Calu3 (cell line): ENCODE data around the gene STAG1. TPM values are rescaled to one million over a fixed set of nuclear protein-coding genes. Genes with fewer than 3 reads are reported as not detected.
"Not testable (repeated sequence)": the region's sequence is repeated elsewhere in the genome, so short reads cannot be mapped to it uniquely, and the experiment has no call there.

ENCODE experiments used
- BruUV-seq: library from RNA; stranded (reverse); fragments of 400-500 nt; replicated peaks from 2 replicates; lab custom pipeline; 2021; lab: Mats Ljungman, UMichigan
- CTCF ChIA-PET: fragments of 300-600 bp; sonication (Branson Sonifier 250); formaldehyde crosslinking; loops from one replicate; lab custom pipeline; 2022; ENCODE audit warnings: antibody characterized with exemption; lab: Charles Lee
- DNase-seq: peaks from one replicate; pipeline ENCODE4 v3.0.0; 2022
- H3K27ac Mint-ChIP-seq: one replicate; pipeline ENCODE4 v1.8.0; 2022; ENCODE audit warnings: mixed read lengths; ENCODE audit not compliant: unreplicated experiment
- H3K27me3 Mint-ChIP-seq: one replicate; pipeline ENCODE4 v1.8.0; 2022; ENCODE audit warnings: mixed read lengths; ENCODE audit not compliant: unreplicated experiment
- H3K36me3 Mint-ChIP-seq: one replicate; pipeline ENCODE4 v1.8.0; 2022; ENCODE audit warnings: mild to moderate bottlenecking, moderate library complexity, mixed read lengths; ENCODE audit not compliant: insufficient read depth, unreplicated experiment
- H3K4me1 Mint-ChIP-seq: one replicate; pipeline ENCODE4 v1.8.0; 2022; ENCODE audit warnings: mild to moderate bottlenecking, low read depth, mixed read lengths; ENCODE audit not compliant: unreplicated experiment
- H3K4me3 Mint-ChIP-seq: one replicate; pipeline ENCODE4 v1.8.0; 2022; ENCODE audit warnings: mild to moderate bottlenecking, low read depth, moderate library complexity, mixed read lengths; ENCODE audit not compliant: unreplicated experiment
- H3K9me3 Mint-ChIP-seq: one replicate; pipeline ENCODE4 v1.8.0; 2022; ENCODE audit warnings: low read depth, mixed read lengths; ENCODE audit not compliant: unreplicated experiment
- CTCF ChIP-seq: fragments of 200-600 bp; IDR thresholded peaks from one replicate; pipeline ENCODE4 v1.8.0; 2022; ENCODE audit warnings: antibody characterized with exemption; ENCODE audit not compliant: unreplicated experiment
- intact Hi-C: fragments of 100-400 bp; cut with micrococcal nuclease; formaldehyde crosslinking; loops from one replicate; pipeline ENCODE4 v1.10.0; 2022; ENCODE audit not compliant: unreplicated experiment
- total RNA-seq: library from RNA; stranded (reverse); gene quantifications from 2 replicates; pipeline ENCODE4 v1.2.3, GENCODE V29; 2022

The STAG1 gene
- total RNA-seq, 1 experiment from 2014 or later: 39.3 TPM

DNA sequence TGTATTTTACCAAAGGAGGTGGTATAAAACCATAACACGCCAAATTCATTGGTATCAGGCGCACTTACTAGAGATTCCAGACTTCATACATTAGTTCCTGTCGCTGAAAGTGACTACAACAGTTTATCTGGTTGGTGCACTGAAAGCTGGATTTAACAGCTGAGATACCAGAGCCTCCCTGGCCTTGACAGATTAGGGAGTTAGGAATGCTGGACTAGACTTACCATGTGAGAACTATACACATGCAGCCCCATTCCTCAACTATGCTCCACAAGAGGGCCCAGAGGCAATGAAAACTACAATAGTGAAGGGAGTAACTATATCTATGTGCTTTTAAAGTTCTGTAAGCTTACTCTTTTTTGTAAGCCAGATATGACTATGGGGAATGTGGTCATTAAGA lies 174.4 kb downstream of the STAG1 start:
- H3K27ac Mint-ChIP-seq: no peak overlapping the region
- no peak for DNase-seq
- no TSS peak for BruUV-seq
- H3K9me3 Mint-ChIP-seq: no peaks in the 10 kb centered on the region
- intact Hi-C loops: no loop called here
- H3K36me3 Mint-ChIP-seq: no peaks in the 10 kb centered on the region
- no peaks in the 10 kb centered on the region for H3K27me3 Mint-ChIP-seq
- no peak overlapping the region for H3K4me3 Mint-ChIP-seq
- CTCF ChIA-PET: interaction anchor here (2.0 to 2.2 kb wide), 2 partner anchors 9 to 175 kb away, joined by 8 to 10 read pairs; partner anchors contain the start of gene STAG1
- TF ChIP-seq CTCF: no peak
- H3K4me1 Mint-ChIP-seq: peaks cover 17% of the 10 kb centered on the region

DNA sequence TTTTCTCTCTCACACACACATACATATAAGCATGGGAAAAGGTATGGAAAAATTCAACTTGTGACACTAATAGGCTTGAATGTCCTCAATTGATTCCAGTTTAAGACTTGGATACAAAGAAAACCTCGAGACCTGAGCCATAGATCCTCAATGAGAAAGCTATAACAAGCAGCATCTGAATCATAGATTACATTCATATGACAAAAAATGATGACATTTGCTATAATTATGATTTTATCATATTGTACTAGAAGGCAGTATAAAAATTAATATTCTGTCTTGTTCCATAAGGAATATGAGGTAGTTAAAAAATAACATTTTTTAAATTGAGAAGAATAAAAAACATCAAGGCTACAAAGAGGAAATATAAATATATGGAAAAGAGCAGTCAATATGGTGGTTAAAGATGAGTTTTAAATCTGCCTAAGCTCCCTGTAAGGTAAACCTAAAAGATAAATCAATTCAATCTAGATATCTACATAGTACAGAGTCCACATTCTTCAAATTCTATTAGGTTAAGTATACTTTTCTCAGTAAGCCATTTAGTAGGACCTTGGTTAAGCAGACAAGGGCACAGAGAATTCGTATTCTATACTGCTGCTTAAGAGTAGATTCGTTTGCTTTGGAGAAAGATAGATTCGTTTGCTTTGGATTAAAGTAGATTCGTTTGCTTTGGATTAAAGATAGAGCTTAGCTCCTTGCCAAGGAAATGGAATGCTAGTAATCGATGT lies 175.7 kb downstream of the STAG1 start:
- H3K27me3 Mint-ChIP-seq: no peaks in the 10 kb centered on the region
- no peaks in the 10 kb centered on the region for H3K36me3 Mint-ChIP-seq
- intact Hi-C loops: no loop called here
- H3K27ac Mint-ChIP-seq: no peak overlapping the region
- H3K9me3 Mint-ChIP-seq: no peaks in the 10 kb centered on the region
- CTCF ChIA-PET: interaction anchor here (0.6 to 2.2 kb wide), 4 partner anchors 10 to 271 kb away, joined by 3 to 10 read pairs (median 6); partner anchors contain the start of gene STAG1
- no peak overlapping the region for H3K4me3 Mint-ChIP-seq
- BruUV-seq: no TSS peak
- no peak for DNase-seq
- no peak for TF ChIP-seq CTCF
- peaks cover 17% of the 10 kb centered on the region for H3K4me1 Mint-ChIP-seq

DNA sequence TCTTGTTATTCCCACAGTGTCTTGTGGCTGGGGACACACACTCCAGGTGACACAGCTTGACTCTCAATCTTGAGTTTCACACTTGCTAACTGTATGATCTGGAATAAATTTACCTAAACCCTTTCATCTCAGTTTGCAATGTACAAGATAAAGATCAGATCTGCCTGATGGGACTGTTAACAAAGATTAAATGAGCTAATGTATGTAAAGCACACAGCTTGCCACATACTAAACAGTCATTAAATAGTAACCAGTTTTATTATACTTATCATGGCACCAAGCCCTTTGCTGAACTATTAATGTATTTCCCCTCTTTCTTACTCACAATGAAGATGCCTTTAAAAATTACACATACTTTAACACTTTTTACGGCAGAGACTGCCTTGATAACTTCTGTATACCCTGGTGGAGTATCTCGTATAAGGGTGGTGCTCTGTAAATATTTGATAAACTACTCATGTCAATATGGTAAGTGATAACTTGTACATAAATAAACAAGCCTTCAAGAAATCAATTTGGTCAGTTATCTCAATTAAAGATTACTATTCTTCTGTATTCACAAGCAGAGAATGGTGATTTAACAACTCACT lies 184.5 kb downstream of the STAG1 start:
- Mint-ChIP-seq H3K4me1 (no peaks in the 10 kb centered on the region), H3K9me3 (no peaks in the 10 kb centered on the region), H3K36me3 (no peaks in the 10 kb centered on the region), H3K27me3 (no peaks in the 10 kb centered on the region), H3K4me3 (no peak overlapping the region), H3K27ac (no peak overlapping the region)
- intact Hi-C loops: no loop called here
- no peak for TF ChIP-seq CTCF
- DNase-seq: no peak
- TSS peak; percentile 12 for BruUV-seq
- CTCF ChIA-PET: no interaction called here

GRCh38 chr3:136564962-136565361 lies 187.2 kb downstream of the STAG1 start:
- not testable (repeated sequence) for BruUV-seq

More at GRCh38 chr3:136564962-136565361, 187.2 kb downstream of the STAG1 start:
- H3K27me3 Mint-ChIP-seq, H3K36me3 Mint-ChIP-seq, intact Hi-C loops, H3K9me3 Mint-ChIP-seq, H3K4me1 Mint-ChIP-seq, DNase-seq, H3K27ac Mint-ChIP-seq, CTCF ChIA-PET, H3K4me3 Mint-ChIP-seq: not testable (repeated sequence)
